ENCODE results near the gene TAF6.

Gene TAF6

DNA sequence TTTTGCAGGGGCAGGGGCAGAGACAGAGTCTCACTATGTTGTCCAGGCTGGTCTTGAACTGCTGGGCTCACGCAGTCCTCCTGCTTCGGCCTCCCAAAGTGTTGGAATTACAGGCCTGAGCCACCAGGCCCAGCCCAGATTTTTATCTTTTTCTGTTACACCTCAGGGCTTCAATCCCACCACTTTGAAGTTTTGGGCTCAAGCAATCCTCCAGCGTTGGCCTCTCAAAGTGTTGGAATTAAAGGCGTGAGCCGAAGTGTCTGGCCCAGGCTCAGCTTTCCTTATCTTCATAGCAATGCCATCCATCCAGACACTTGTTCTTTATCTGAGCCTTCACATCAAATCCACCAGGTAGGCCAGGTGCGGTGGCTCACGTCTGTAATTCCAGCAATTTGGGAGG lies 4.1 kb downstream of the TAF6 start:
- no peak overlapping the region for H3K27ac ChIP-seq
- TF ChIP-seq ZFX (IDR thresholded peaks at IDR 0.05): no peak
- TF ChIP-seq, protein P1, sequence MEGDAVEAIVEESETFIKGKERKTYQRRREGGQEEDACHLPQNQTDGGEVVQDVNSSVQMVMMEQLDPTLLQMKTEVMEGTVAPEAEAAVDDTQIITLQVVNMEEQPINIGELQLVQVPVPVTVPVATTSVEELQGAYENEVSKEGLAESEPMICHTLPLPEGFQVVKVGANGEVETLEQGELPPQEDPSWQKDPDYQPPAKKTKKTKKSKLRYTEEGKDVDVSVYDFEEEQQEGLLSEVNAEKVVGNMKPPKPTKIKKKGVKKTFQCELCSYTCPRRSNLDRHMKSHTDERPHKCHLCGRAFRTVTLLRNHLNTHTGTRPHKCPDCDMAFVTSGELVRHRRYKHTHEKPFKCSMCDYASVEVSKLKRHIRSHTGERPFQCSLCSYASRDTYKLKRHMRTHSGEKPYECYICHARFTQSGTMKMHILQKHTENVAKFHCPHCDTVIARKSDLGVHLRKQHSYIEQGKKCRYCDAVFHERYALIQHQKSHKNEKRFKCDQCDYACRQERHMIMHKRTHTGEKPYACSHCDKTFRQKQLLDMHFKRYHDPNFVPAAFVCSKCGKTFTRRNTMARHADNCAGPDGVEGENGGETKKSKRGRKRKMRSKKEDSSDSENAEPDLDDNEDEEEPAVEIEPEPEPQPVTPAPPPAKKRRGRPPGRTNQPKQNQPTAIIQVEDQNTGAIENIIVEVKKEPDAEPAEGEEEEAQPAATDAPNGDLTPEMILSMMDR (conservative IDR thresholded peaks at IDR 0.05): no peak

DNA sequence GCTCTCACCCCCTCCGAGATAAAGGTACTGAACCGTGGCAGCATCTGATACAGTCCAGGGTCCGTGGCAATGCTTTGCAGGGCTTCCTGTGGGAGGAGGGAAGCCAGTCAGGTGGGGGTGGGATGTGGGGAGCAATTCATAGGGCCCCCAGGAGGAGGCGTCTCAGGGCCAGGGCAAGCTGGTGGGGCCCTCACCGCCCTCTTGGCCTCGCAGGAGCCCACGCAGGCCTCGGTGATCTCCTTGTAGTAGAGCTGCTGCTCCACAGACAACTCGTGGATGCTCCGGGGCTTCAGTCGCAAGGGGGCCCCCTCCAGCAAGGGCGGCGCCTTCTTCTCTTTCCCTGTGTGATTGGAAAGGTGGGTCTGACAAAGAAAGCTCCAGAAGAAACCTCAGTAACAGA lies 7.2 kb downstream of the TAF6 start:
- TF ChIP-seq, protein P1 (conservative IDR thresholded peaks at IDR 0.05): no peak
- no peak for TF ChIP-seq ZFX (IDR thresholded peaks at IDR 0.05)
- no peak overlapping the region for H3K27ac ChIP-seq

DNA sequence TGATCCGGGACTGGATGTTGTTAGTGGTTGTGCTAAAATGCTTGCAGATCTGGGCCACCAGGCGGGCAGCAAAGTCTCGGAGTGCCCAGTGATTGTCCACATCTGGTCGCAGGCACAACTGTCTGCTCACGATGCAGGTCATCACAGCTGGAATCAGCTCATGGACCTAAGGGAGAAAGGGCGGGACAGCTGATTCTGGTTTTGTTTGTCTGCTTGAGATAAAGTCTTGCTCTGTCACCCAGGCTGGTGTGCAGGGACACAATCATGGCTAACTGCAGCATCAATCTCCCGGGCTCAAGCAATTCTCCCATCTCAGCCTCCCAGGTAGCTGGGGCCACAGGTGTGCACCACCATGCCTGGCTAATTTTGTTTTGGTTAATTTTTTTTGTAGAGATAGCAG lies 8.0 kb downstream of the TAF6 start:
- TF ChIP-seq, protein P1 (conservative IDR thresholded peaks at IDR 0.05): no peak
- no peak for TF ChIP-seq ZFX (IDR thresholded peaks at IDR 0.05)
- no peak overlapping the region for H3K27ac ChIP-seq

DNA sequence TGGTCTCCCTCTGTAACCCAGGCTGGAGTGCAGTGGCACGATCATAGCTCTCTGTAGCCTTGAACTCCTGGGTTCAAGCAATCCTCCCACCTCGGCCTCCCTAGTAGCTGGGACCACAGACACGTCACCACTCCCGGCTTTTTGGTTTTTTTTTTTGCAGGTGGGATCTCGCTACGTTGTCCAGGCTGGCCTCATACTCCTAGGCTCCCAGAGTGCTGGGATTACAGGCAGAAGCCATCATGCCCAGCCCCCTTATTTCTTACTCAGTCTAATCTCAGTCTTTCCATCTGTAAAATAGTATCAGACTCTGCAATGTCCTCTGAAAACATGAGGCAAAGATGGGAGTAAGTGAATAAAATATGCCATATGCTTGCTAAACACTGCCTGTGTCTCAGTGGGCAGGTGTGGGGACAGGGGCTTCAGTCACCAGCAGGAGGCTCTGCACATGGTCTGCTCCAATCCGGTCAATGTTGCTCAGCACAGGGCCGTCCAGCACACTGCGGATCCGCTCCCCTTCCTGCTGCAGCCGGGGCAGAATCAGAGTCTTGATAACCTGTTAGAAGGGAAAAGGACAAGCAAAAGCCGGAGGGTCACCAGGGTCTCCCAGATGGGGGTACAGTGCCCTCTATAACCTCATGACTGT lies 9.5 kb downstream of the TAF6 start:
- TF ChIP-seq, protein P1 (conservative IDR thresholded peaks at IDR 0.05): no peak
- no peak for TF ChIP-seq ZFX (IDR thresholded peaks at IDR 0.05)
- H3K27ac ChIP-seq: no peak overlapping the region

DNA sequence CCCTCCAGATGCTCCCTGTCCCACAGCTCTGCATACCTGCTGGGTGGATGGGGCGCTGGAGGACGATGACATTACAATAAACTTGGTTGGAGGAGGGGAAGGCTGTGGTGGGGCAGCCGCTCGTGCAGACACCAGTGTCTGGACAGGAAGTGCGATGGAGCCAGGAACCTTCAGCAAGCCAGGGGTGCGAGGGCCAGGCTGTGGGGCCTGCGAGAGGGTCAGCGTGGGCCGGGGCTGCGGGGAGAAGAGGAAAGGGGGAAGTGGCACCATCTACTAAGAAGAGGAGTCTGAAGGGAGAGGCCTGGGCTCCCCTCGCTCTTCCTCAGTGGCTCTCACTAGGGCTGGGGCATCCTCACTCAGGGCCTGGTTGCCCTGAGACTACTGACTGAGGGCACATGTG lies 11.3 kb downstream of the TAF6 start:
- TF ChIP-seq, protein P1 (conservative IDR thresholded peaks at IDR 0.05): no peak
- no peak for TF ChIP-seq ZFX (IDR thresholded peaks at IDR 0.05)
- peak overlapping the region; percentile 7; the same call in 1 of the 2 replicates for H3K27ac ChIP-seq

DNA sequence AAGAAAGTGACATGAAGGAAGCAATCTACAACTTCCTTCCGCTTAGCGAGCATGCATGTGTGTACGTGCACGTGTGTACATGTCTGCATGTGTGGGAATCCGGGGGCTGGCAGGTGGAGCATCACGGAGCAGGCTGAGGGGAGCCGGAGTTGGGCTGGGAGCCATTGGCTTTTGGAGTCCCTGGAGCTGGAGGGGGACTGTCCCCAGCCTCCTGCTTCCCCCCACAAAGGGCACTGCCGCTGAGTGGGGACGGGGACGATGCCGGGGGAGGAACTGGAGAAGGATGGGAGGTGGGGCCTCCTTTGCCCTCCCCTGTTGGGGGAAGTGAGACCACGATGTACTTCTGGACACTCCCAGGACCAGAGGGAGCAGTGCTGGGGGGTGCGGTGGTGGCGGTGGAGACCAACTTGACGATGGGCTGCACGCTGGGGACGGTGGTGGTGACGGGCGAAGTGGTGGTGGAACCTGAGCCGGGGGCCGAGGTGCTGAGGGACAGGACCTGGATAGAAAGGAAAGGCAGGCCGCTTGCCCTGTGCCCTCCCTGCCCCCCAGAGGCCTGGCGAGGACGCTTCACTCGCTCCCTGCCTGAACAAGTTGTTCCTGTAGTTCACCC lies 11.9 kb downstream of the TAF6 start:
- H3K27ac ChIP-seq: no peak overlapping the region
- no peak for TF ChIP-seq ZFX (IDR thresholded peaks at IDR 0.05)
- TF ChIP-seq, protein P1 (conservative IDR thresholded peaks at IDR 0.05): no peak

DNA sequence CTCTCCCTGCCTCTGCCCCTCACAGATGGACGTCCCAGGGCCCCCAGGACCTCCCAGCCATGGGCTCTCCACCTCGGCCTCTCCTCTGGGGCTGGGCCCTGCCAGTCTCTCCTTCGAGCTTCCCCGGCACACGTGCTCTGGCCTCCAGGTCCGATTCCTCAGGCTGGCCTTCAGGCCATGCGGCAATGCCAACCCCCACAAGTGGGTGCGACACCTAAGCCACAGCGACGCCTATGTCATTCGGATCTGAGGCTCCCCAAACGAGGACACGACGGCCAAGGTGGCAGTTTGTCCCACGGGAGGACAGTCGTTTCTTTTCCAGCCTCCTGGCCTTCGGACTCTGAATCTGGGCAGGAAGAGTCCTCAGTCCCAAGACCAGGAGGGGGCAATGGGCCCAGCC lies 12.5 kb downstream of the TAF6 start:
- TF ChIP-seq, protein P1 (conservative IDR thresholded peaks at IDR 0.05): no peak
- TF ChIP-seq ZFX (IDR thresholded peaks at IDR 0.05): no peak
- no peak overlapping the region for H3K27ac ChIP-seq

All from C4-2B (cell line).